OCI-LY1 (cell line): ENCODE results near the gene BICD1.

Source experiments
- H2AFZ ChIP-seq: fragments of 200-600 bp; sonication (generic), shearing (Covaris generic); 2 replicates; pipeline ENCODE4 v1.6.0; 2014; ENCODE audit warnings: antibody characterized with exemption, mild to moderate bottlenecking, low read length
- H3F3A ChIP-seq: fragments of 200-600 bp; sonication (generic), shearing (Covaris generic); 2 replicates; pipeline ENCODE4 v1.6.0; 2014; ENCODE audit warnings: mild to moderate bottlenecking, antibody characterized with exemption, low read length, moderate library complexity; ENCODE audit not compliant: insufficient read depth
- H3K27ac ChIP-seq: fragments of 200-600 bp; sonication (generic); 2 replicates; pipeline ENCODE4 v1.5.1; 2014; ENCODE audit warnings: low read length, mixed run types, mild to moderate bottlenecking, low read depth; ENCODE audit not compliant: poor library complexity, severe bottlenecking
- H3K27me3 ChIP-seq: fragments of 200-600 bp; sonication (generic); 2 replicates; pipeline ENCODE4 v1.6.0; 2014; ENCODE audit warnings: antibody characterized with exemption, mild to moderate bottlenecking, low read length, moderate library complexity; ENCODE audit not compliant: insufficient read depth
- H3K36me3 ChIP-seq: fragments of 200-600 bp; sonication (generic); 2 replicates; pipeline ENCODE4 v1.6.1; 2014; ENCODE audit warnings: mild to moderate bottlenecking, antibody characterized with exemption, low read length, moderate library complexity, mixed read lengths; ENCODE audit not compliant: insufficient read depth
- H3K4me1 ChIP-seq: fragments of 200-600 bp; sonication (generic); 2 replicates; pipeline ENCODE4 v1.5.1; 2014; ENCODE audit warnings: mild to moderate bottlenecking, low read length, moderate library complexity; ENCODE audit not compliant: insufficient read depth, severe bottlenecking
- H3K4me2 ChIP-seq: fragments of 200-600 bp; sonication (generic), shearing (Covaris generic); 2 replicates; pipeline ENCODE4 v1.6.1; 2014; ENCODE audit warnings: low read length
- H3K4me3 ChIP-seq: fragments of 200-600 bp; sonication (generic); 2 replicates; pipeline ENCODE4 v1.5.1; 2014; ENCODE audit warnings: low read length, low read depth, mild to moderate bottlenecking, mixed read lengths; ENCODE audit not compliant: poor library complexity, severe bottlenecking
- H3K79me2 ChIP-seq: fragments of 200-600 bp; shearing (Covaris generic); 2 replicates; pipeline ENCODE4 v1.6.1; 2016; ENCODE audit warnings: mixed run types, low read length, mixed read lengths; ENCODE audit not compliant: insufficient read depth
- H3K9ac ChIP-seq: fragments of 200-600 bp; sonication (generic), shearing (Covaris generic); 2 replicates; pipeline ENCODE4 v1.6.1; 2014; ENCODE audit warnings: mild to moderate bottlenecking, low read length, mixed read lengths
- H3K9me2 ChIP-seq: fragments of 200-600 bp; sonication (generic), shearing (Covaris generic); 2 replicates; pipeline ENCODE4 v1.6.1; 2014; ENCODE audit warnings: low read depth, mild to moderate bottlenecking, low read length, mixed read lengths
- H3K9me3 ChIP-seq: fragments of 200-600 bp; shearing (Covaris generic); 2 replicates; pipeline ENCODE4 v1.6.1; 2014; ENCODE audit warnings: low read length, mixed read lengths
- H4K20me1 ChIP-seq: fragments of 200-600 bp; sonication (generic), shearing (Covaris generic); 2 replicates; pipeline ENCODE4 v1.6.0; 2016; ENCODE audit warnings: mild to moderate bottlenecking, low read length; ENCODE audit not compliant: insufficient read depth
- EZH2 ChIP-seq: fragments of 200-600 bp; sonication (generic), shearing (Covaris generic); IDR thresholded peaks from 2 replicates; pipeline ENCODE4 v1.8.0; 2017; ENCODE audit warnings: borderline replicate concordance, mixed run types, mild to moderate bottlenecking, antibody characterized with exemption, low read length, moderate library complexity, mixed read lengths
- TF ChIP-seq, protein P1 (sequence below): fragments of 200-600 bp; sonication (generic), shearing (Covaris generic); IDR thresholded peaks from 2 replicates; pipeline ENCODE4 v1.5.1; 2017; ENCODE audit warnings: mild to moderate bottlenecking, antibody characterized with exemption, low read length, moderate library complexity, mixed read lengths

BICD1 gene

DNA sequence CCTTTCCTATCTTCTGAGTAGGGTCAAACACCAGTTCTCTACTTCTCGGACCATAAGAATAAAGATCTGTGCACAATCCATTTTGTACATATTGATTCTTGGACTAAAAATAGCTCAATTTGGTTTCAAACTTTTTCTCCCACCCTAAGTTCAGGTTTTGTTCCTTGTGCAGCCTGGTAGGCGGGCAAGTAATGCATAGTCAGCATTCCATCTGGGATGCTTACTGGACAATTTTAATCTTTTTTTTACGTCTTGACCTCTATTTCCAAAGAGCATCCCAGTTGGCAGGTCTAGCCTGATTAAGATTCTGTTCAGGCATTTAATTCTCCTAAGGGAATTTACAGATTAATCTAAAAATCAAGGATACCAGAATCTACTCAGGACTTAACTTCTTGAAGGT lies 126.9 kb downstream of the BICD1 start:
- Histone ChIP-seq H3K9me2 (no peaks in the 10 kb centered on the region), H3F3A (no peaks in the 10 kb centered on the region), H3K27ac (no peak overlapping the region), H3K4me3 (no peak overlapping the region), H3K27me3 (no peaks in the 10 kb centered on the region), H3K4me2 (no peak overlapping the region), H3K4me1 (peaks cover 14% of the 10 kb centered on the region), H4K20me1 (no peaks in the 10 kb centered on the region), H3K36me3 (peaks cover 9% of the 10 kb centered on the region), H3K9me3 (peaks cover 6% of the 10 kb centered on the region; the same call in 1 of the 2 replicates), H2AFZ (no peak overlapping the region), H3K9ac (no peak overlapping the region), H3K79me2 (no peaks in the 10 kb centered on the region)
- TF ChIP-seq, protein P1, sequence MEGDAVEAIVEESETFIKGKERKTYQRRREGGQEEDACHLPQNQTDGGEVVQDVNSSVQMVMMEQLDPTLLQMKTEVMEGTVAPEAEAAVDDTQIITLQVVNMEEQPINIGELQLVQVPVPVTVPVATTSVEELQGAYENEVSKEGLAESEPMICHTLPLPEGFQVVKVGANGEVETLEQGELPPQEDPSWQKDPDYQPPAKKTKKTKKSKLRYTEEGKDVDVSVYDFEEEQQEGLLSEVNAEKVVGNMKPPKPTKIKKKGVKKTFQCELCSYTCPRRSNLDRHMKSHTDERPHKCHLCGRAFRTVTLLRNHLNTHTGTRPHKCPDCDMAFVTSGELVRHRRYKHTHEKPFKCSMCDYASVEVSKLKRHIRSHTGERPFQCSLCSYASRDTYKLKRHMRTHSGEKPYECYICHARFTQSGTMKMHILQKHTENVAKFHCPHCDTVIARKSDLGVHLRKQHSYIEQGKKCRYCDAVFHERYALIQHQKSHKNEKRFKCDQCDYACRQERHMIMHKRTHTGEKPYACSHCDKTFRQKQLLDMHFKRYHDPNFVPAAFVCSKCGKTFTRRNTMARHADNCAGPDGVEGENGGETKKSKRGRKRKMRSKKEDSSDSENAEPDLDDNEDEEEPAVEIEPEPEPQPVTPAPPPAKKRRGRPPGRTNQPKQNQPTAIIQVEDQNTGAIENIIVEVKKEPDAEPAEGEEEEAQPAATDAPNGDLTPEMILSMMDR, result no peak
- TF ChIP-seq EZH2, result no peak

DNA sequence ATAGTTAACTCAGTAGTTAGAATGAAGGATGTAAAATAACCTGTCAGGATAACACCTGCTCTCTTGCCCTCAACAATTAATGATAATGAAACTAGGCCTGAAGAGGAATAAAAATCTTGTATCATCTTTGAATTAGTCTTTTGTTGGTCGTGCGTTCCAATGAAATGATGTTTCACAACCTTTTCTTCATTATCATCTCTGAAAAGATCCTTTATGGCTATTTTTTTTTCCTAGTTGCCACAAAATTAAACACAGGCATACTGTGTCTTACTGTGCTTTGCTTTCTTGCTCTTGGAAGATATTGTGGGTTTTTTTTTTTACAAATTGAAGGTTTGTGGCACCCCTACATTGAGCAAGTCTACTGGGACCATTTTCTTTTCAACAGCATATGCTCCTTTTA lies 128.6 kb downstream of the BICD1 start:
- Histone ChIP-seq H3F3A (no peaks in the 10 kb centered on the region), H3K79me2 (no peaks in the 10 kb centered on the region), H3K9me3 (peaks cover 6% of the 10 kb centered on the region; the same call in 1 of the 2 replicates), H3K27me3 (no peaks in the 10 kb centered on the region), H3K27ac (no peak overlapping the region), H2AFZ (no peak overlapping the region), H3K4me1 (peaks cover 8% of the 10 kb centered on the region), H3K36me3 (peaks cover 8% of the 10 kb centered on the region), H3K4me2 (no peak overlapping the region), H3K9me2 (no peaks in the 10 kb centered on the region), H3K9ac (no peak overlapping the region), H3K4me3 (no peak overlapping the region), H4K20me1 (no peaks in the 10 kb centered on the region)
- TF ChIP-seq EZH2, result no peak
- TF ChIP-seq, protein P1, result no peak

DNA sequence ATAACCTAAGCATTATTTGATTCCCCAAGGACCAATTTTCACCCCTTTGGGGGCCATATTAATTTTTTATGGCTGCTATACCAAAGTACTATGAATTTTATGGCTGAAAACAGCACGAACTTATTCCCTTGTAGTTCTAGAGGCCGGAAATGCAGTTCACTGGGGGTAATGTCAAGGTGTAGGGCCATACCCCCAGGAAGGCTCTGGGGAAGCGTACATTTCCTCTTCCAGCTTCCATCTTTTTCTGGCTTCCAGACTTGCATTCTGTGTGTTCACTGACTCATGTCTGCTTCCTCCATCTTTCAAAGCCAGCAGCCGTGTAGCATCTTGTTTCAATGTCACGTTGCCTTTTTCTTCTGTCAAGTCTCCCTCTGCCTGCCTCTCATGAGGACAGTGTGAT lies 133.5 kb downstream of the BICD1 start:
- H4K20me1 ChIP-seq, result no peaks in the 10 kb centered on the region
- H3K27me3 ChIP-seq, result no peaks in the 10 kb centered on the region
- H3K79me2 ChIP-seq, result no peaks in the 10 kb centered on the region
- H3K27ac ChIP-seq, result no peak overlapping the region
- H3K4me2 ChIP-seq, result no peak overlapping the region
- no peak for TF ChIP-seq EZH2
- TF ChIP-seq, protein P1, result no peak
- no peak overlapping the region for H3K9ac ChIP-seq
- no peaks in the 10 kb centered on the region for H3K9me2 ChIP-seq
- H3F3A ChIP-seq, result no peaks in the 10 kb centered on the region
- H3K4me1 ChIP-seq, result no peaks in the 10 kb centered on the region
- H3K9me3 ChIP-seq, result peaks cover 6% of the 10 kb centered on the region; the same call in 1 of the 2 replicates
- peaks cover 8% of the 10 kb centered on the region for H3K36me3 ChIP-seq
- H2AFZ ChIP-seq, result no peak overlapping the region
- no peak overlapping the region for H3K4me3 ChIP-seq
